Peyer's patch (tissue), 4 donors: ENCODE data around the gene USP47. TPM values are rescaled to one million over a fixed set of nuclear protein-coding genes. Genes with fewer than 3 reads are reported as not detected.

Source experiments
- DNase-seq, 3 donors: peaks; one replicate each; pipeline ENCODE4 v3.0.0-alpha.2; 2017 to 2019
- H3K27ac ChIP-seq, 4 donors: fragments of 200-600 bp; sonication (generic); one replicate each; pipeline ENCODE4 v1.5.1; 2016 to 2019
- H3K27me3 ChIP-seq, 2 donors: fragments of 200-600 bp; sonication (generic); one replicate each; pipeline ENCODE4 v1.5.1; 2019
- H3K36me3 ChIP-seq, 3 donors: fragments of 200-600 bp; sonication (generic); one replicate each; pipeline ENCODE4 v1.5.1; 2016 to 2019
- H3K4me1 ChIP-seq, 4 donors: fragments of 200-600 bp; sonication (generic); one replicate each; pipeline ENCODE4 v1.5.1; 2016 to 2019
- H3K4me3 ChIP-seq, 4 donors: fragments of 200-600 bp; sonication (generic); 1 replicate in 3 of 4; 2 replicates in 1 of 4; pipeline ENCODE4 v1.5.1; 2016 to 2019; ENCODE audit warnings: mild to moderate bottlenecking in 1 of 4
- H3K9me3 ChIP-seq, 4 donors: fragments of 200-600 bp; sonication (generic); one replicate each; pipeline ENCODE4 v1.5.1; 2016 to 2019; ENCODE audit warnings: mild to moderate bottlenecking in 1 of 4
- CTCF ChIP-seq, 6 experiments: fragments of 450-650 bp in 4 of 6; fragments of 200-600 bp in 2 of 6; sonication (generic) in 1 of 6; IDR thresholded peaks; one replicate each; pipeline ENCODE4 v1.5.1; 2017 to 2019; ENCODE audit warnings: antibody characterized with exemption in 6 of 6, mild to moderate bottlenecking in 3 of 6, moderate library complexity in 1 of 6
- POLR2A ChIP-seq, 2 donors: fragments of 450-650 bp; IDR thresholded peaks; one replicate each; pipeline ENCODE4 v1.5.1; 2017; ENCODE audit warnings: antibody characterized with exemption in 2 of 2, mild to moderate bottlenecking in 2 of 2, moderate library complexity in 2 of 2
- total RNA-seq, 4 donors: library from RNA; depleted of rRNA; stranded (reverse); fragments of >200 nt; gene quantifications; one replicate each; pipeline ENCODE4 v1.1.0, GENCODE V29; 2016

The USP47 gene
- total RNA-seq, 4 donors from 2014 or later = 62.5 to 170 (median 66.4) TPM

DNA sequence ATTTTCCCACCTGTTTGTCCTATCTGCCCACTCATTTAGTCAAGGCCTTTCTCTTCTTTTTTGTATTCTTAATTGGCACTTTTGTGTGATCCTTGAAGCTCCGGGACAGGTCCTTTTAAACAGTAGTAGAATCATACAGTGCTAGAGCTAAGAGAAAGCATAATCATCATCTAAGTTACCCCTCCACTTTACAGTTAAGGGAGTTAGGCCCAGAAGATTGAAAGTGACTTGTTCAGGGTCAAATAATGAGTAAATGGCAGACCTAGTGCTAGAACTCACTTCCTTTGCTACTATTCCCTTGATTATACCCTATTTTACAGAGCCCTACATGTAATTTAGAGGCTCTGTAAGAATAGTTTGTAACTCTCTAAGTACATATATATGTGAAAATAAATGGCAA is 2.5 kb downstream of the USP47 start:
- Histone ChIP-seq H3K4me3 (peak overlapping the region in 1 of 4 donors; percentile 88), H3K27ac (peak overlapping the region; percentile 11 to 98 (median 74)), H3K27me3 (no peaks in the 10 kb centered on the region), H3K9me3 (no peaks in the 10 kb centered on the region), H3K4me1 (peaks cover 0 to 33% (median 10%) of the 10 kb centered on the region in 4 donors), H3K36me3 (no peaks in the 10 kb centered on the region)
- no peak for DNase-seq
- TF ChIP-seq CTCF (IDR thresholded peaks at IDR 0.05) = no peak
- TF ChIP-seq POLR2A (IDR thresholded peaks at IDR 0.05) = no peak

GRCh38 chr11:11845071-11845470 is 3.3 kb downstream of the USP47 start:
- peaks cover 0 to 40% (median 10%) of the 10 kb centered on the region in 4 donors for H3K4me1 ChIP-seq
- no peak overlapping the region for H3K4me3 ChIP-seq
- H3K9me3 ChIP-seq = no peaks in the 10 kb centered on the region
- no peak for TF ChIP-seq CTCF (IDR thresholded peaks at IDR 0.05)
- no peak for TF ChIP-seq POLR2A (IDR thresholded peaks at IDR 0.05)
- H3K27ac ChIP-seq = peak overlapping the region in 2 of 4 donors; percentile 22 to 98
- no peak for DNase-seq
- H3K36me3 ChIP-seq = no peaks in the 10 kb centered on the region
- H3K27me3 ChIP-seq = no peaks in the 10 kb centered on the region

GRCh38 chr11:11845551-11845950 is 3.8 kb downstream of the USP47 start:
- Histone ChIP-seq H3K4me3 (no peak overlapping the region), H3K36me3 (no peaks in the 10 kb centered on the region), H3K27ac (peak overlapping the region in 1 of 4 donors; percentile 98), H3K4me1 (peaks cover 0 to 40% (median 10%) of the 10 kb centered on the region in 4 donors), H3K9me3 (no peaks in the 10 kb centered on the region), H3K27me3 (no peaks in the 10 kb centered on the region)
- TF ChIP-seq POLR2A (IDR thresholded peaks at IDR 0.05) (no peak), CTCF (IDR thresholded peaks at IDR 0.05) (no peak)
- DNase-seq = no peak

- no peak for TF ChIP-seq CTCF (IDR thresholded peaks at IDR 0.05)
- TF ChIP-seq POLR2A (IDR thresholded peaks at IDR 0.05) = no peak
- H3K36me3 ChIP-seq = no peaks in the 10 kb centered on the region
- no peaks in the 10 kb centered on the region for H3K27me3 ChIP-seq
- H3K4me3 ChIP-seq = no peak overlapping the region
- no peak overlapping the region for H3K27ac ChIP-seq
- DNase-seq = no peak
- H3K4me1 ChIP-seq = peaks cover 0 to 36% (median 10%) of the 10 kb centered on the region in 4 donors
- no peaks in the 10 kb centered on the region for H3K9me3 ChIP-seq
Measured at GRCh38 chr11:11847082-11847481, 5.3 kb downstream of the USP47 start.

GRCh38 chr11:11848891-11849746 is 7.3 kb downstream of the USP47 start:
- H3K4me1 ChIP-seq = peaks cover 0 to 34% (median 10%) of the 10 kb centered on the region in 4 donors
- TF ChIP-seq CTCF (IDR thresholded peaks at IDR 0.05) = peak; percentile 1 to 75 (median 60)
- TF ChIP-seq POLR2A (IDR thresholded peaks at IDR 0.05) = no peak
- H3K27ac ChIP-seq = no peak overlapping the region

More at GRCh38 chr11:11848891-11849746, 7.3 kb downstream of the USP47 start:
- peak in 2 of 3 donors; percentile 51 to 81 for DNase-seq
- no peaks in the 10 kb centered on the region for H3K9me3 ChIP-seq
- no peaks in the 10 kb centered on the region for H3K27me3 ChIP-seq
- no peaks in the 10 kb centered on the region for H3K36me3 ChIP-seq
- no peak overlapping the region for H3K4me3 ChIP-seq
